GM23338 (cell line): ENCODE measurements around the gene RASA3. TPM values are rescaled to one million over a fixed set of nuclear protein-coding genes. Genes with fewer than 3 reads are reported as not detected.

Source experiments
- ATAC-seq: fragments of 200-7000 bp; cut with Tn5 transposase; 3 replicates; pipeline ENCODE4 v1.9.1; 2020
- DNase-seq: peaks from one replicate; pipeline ENCODE4 v3.0.0-alpha.2; 2015; ENCODE audit warnings: low spot score
- H2AFZ ChIP-seq: fragments of 200-600 bp; sonication (generic); 2 replicates; pipeline ENCODE4 v1.8.0; 2016; ENCODE audit warnings: antibody characterized with exemption, mild to moderate bottlenecking, moderate library complexity
- H3F3A ChIP-seq: fragments of 200-600 bp; sonication (generic); replicated peaks from 2 replicates; pipeline ENCODE4 v1.8.0; 2017; ENCODE audit warnings: antibody characterized with exemption, mixed run types, low read depth
- H3K27ac ChIP-seq: fragments of 200-600 bp; sonication (generic); 2 replicates; pipeline ENCODE4 v1.6.1; 2016; ENCODE audit warnings: low read depth
- H3K27me3 ChIP-seq: fragments of 200-600 bp; sonication (generic); 2 replicates; pipeline ENCODE4 v1.8.0; 2016; ENCODE audit warnings: mild to moderate bottlenecking, mixed run types, moderate library complexity; ENCODE audit not compliant: insufficient read depth
- H3K36me3 ChIP-seq: fragments of 200-600 bp; sonication (generic); 2 replicates; pipeline ENCODE4 v1.8.0; 2016; ENCODE audit warnings: mild to moderate bottlenecking; ENCODE audit not compliant: insufficient read depth
- H3K4me1 ChIP-seq: fragments of 200-600 bp; sonication (generic); 2 replicates; pipeline ENCODE4 v1.8.0; 2016; ENCODE audit warnings: mild to moderate bottlenecking, moderate library complexity; ENCODE audit not compliant: insufficient read depth
- H3K4me2 ChIP-seq: fragments of 200-600 bp; sonication (generic); 2 replicates; pipeline ENCODE4 v1.7.1; 2017; ENCODE audit warnings: mixed run types
- H3K4me3 ChIP-seq: fragments of 200-600 bp; sonication (generic); 2 replicates; pipeline ENCODE4 v1.6.1; 2016; ENCODE audit warnings: mixed run types
- H3K79me2 ChIP-seq: fragments of 200-600 bp; sonication (generic); replicated peaks from 2 replicates; pipeline ENCODE4 v1.8.0; 2017; ENCODE audit warnings: mild to moderate bottlenecking; ENCODE audit not compliant: insufficient read depth
- H3K9me2 ChIP-seq: fragments of 200-600 bp; sonication (generic); 2 replicates; pipeline ENCODE4 v1.8.0; 2017; ENCODE audit not compliant: insufficient read depth
- H4K20me1 ChIP-seq: fragments of 200-600 bp; sonication (generic); replicated peaks from 2 replicates; pipeline ENCODE4 v1.8.0; 2017; ENCODE audit warnings: mild to moderate bottlenecking; ENCODE audit not compliant: insufficient read depth
- H3K27ac Mint-ChIP-seq: 2 replicates; pipeline ENCODE4 v1.8.0; 2020; ENCODE audit warnings: inconsistent platforms, mild to moderate bottlenecking, moderate library complexity, mixed read lengths
- H3K27me3 Mint-ChIP-seq: 3 replicates; pipeline ENCODE4 v1.8.0; 2022; ENCODE audit warnings: low read depth, mild to moderate bottlenecking, moderate library complexity, mixed read lengths, inconsistent platforms; ENCODE audit not compliant: insufficient read depth, poor library complexity
- H3K36me3 Mint-ChIP-seq: 3 replicates; pipeline ENCODE4 v1.8.0; 2021; ENCODE audit warnings: low read depth, mild to moderate bottlenecking, inconsistent platforms, moderate library complexity, mixed read lengths
- H3K4me1 Mint-ChIP-seq: 3 replicates; pipeline ENCODE4 v1.8.0; 2020; ENCODE audit warnings: mild to moderate bottlenecking, inconsistent platforms, mixed read lengths
- H3K4me3 Mint-ChIP-seq: 3 replicates; pipeline ENCODE4 v1.8.0; 2021; ENCODE audit warnings: moderate library complexity, mild to moderate bottlenecking, inconsistent platforms, mixed read lengths
- H3K9me3 Mint-ChIP-seq: 3 replicates; pipeline ENCODE4 v1.8.0; 2020; ENCODE audit warnings: moderate library complexity, mild to moderate bottlenecking, inconsistent platforms, mixed read lengths
- CREB1 ChIP-seq: fragments of 250-450 bp; sonication (Bioruptor Pico); IDR thresholded peaks from 2 replicates; pipeline ENCODE4 v1.5.0; 2020; ENCODE audit warnings: low read depth, mild to moderate bottlenecking, moderate library complexity
- CTCF ChIP-seq, 2 experiments: fragments of 200-600 bp in 1 of 2; sonication (generic) in 1 of 2; conservative IDR thresholded peaks; 2 replicates each; pipeline versions ENCODE4 v1.5.1 to v1.6.1; 2016 to 2017; ENCODE audit warnings: antibody characterized with exemption in 2 of 2, low read depth in 2 of 2, mild to moderate bottlenecking in 2 of 2, moderate library complexity in 1 of 2
- ETS1 ChIP-seq: IDR thresholded peaks from 2 replicates; pipeline ENCODE4 v1.6.1; 2016; ENCODE audit warnings: antibody characterized with exemption
- EZH2 ChIP-seq: fragments of 200-600 bp; sonication (generic); IDR thresholded peaks from one replicate; pipeline ENCODE4 v1.8.0; 2017; ENCODE audit warnings: antibody characterized with exemption, mild to moderate bottlenecking, low read depth; ENCODE audit not compliant: unreplicated experiment
- JUNB ChIP-seq: IDR thresholded peaks from one replicate; pipeline ENCODE4 v1.6.1; 2016; ENCODE audit warnings: antibody characterized with exemption; ENCODE audit not compliant: unreplicated experiment
- NANOG ChIP-seq: IDR thresholded peaks from 2 replicates; pipeline ENCODE4 v1.6.1; 2016; ENCODE audit warnings: antibody characterized with exemption, borderline replicate concordance
- POLR2AphosphoS5 ChIP-seq: IDR thresholded peaks from 2 replicates; pipeline ENCODE4 v1.6.1; 2016; ENCODE audit warnings: antibody characterized with exemption, low read depth
- REST ChIP-seq: IDR thresholded peaks from one replicate; pipeline ENCODE4 v1.6.1; 2018; ENCODE audit warnings: antibody characterized with exemption; ENCODE audit not compliant: unreplicated experiment
- STAT1 ChIP-seq: IDR thresholded peaks from one replicate; pipeline ENCODE4 v1.6.1; 2016; ENCODE audit warnings: antibody characterized with exemption; ENCODE audit not compliant: unreplicated experiment
- ZNF114 ChIP-seq: fragments of 250-450 bp; sonication (Bioruptor Pico); IDR thresholded peaks from 2 replicates; pipeline ENCODE4 v1.5.0; 2020; ENCODE audit warnings: mild to moderate bottlenecking, moderate library complexity
- ZNF331 ChIP-seq: fragments of 250-450 bp; sonication (Bioruptor Pico); IDR thresholded peaks from 2 replicates; pipeline ENCODE4 v1.5.0; 2020; ENCODE audit warnings: low read depth, mild to moderate bottlenecking, moderate library complexity
- ZNF462 ChIP-seq: fragments of 250-450 bp; sonication (Bioruptor Pico); IDR thresholded peaks from 2 replicates; pipeline ENCODE4 v1.5.0; 2020; ENCODE audit warnings: mild to moderate bottlenecking, moderate library complexity
- polyA plus RNA-seq: library from polyadenylated mRNA; unstranded; fragments of >200 nt; fragmentation: Nextera tagmentation; extraction: Ambion mirVana; gene quantifications from 2 replicates; pipeline ENCODE4 v1.2.1, GENCODE V29; 2016
- total RNA-seq: library from RNA; depleted of rRNA; stranded (reverse); fragments of >200 nt; shearing (Covaris generic); gene quantifications from 2 replicates; pipeline ENCODE4 v1.2.3, GENCODE V29; 2014

The RASA3 gene
- total and polyA plus RNA-seq, 2 experiments from 2014 or later = 11.2 to 20.7 TPM

- Mint-ChIP-seq H3K9me3 (no peaks in the 10 kb centered on the region), H3K27me3 (peaks cover 9% of the 10 kb centered on the region), H3K4me3 (no peak overlapping the region), H3K36me3 (no peaks in the 10 kb centered on the region), H3K27ac (no peak overlapping the region), H3K4me1 (peaks cover 10% of the 10 kb centered on the region)
- H3K9me2 ChIP-seq = peaks cover 4% of the 10 kb centered on the region; the same call in 1 of the 2 replicates
- no peaks in the 10 kb centered on the region for H3K36me3 ChIP-seq
- no peaks in the 10 kb centered on the region for H3K79me2 ChIP-seq
- DNase-seq (no peak), ATAC-seq (no peak)
- no peak overlapping the region for H3K27ac ChIP-seq
- TF ChIP-seq CREB1 (CRISPR knock-in tag) (no peak), NANOG (no peak), REST (no peak), ZNF114 (CRISPR knock-in tag) (no peak), ETS1 (no peak), EZH2 (no peak), STAT1 (no peak), JUNB (no peak), ZNF462 (CRISPR knock-in tag) (no peak), CTCF (conservative IDR thresholded peaks at IDR 0.05; ENCODE audit: low read depth in 2 of 2) (no peak), ZNF331 (CRISPR knock-in tag) (no peak), POLR2AphosphoS5 (no peak)
- H3K4me3 ChIP-seq = no peak overlapping the region
- no peaks in the 10 kb centered on the region for H4K20me1 ChIP-seq
- H3K4me1 ChIP-seq = no peaks in the 10 kb centered on the region
- no peaks in the 10 kb centered on the region for H3F3A ChIP-seq
- H2AFZ ChIP-seq = no peak overlapping the region
- H3K4me2 ChIP-seq = no peak overlapping the region
- H3K27me3 ChIP-seq = no peaks in the 10 kb centered on the region
Observed at GRCh38 chr13:114148521-114148855, 16.1 kb upstream of the RASA3 start.
